GM12878 (cell line): ENCODE measurements around the gene PROSER2. TPM values are rescaled to one million over a fixed set of nuclear protein-coding genes. Genes with fewer than 3 reads are reported as not detected.

Source experiments
- ATAC-seq: fragments of 200-7000 bp; cut with Tn5 transposase; 3 replicates; pipeline ENCODE4 v1.9.1; 2020; ENCODE audit warnings: mild to moderate bottlenecking, moderate library complexity
- BruUV-seq: library from RNA; stranded (reverse); fragments of 400-500 nt; replicated peaks from 2 replicates; lab custom pipeline; 2021; lab: Mats Ljungman, UMichigan
- CTCF ChIA-PET: fragments of 300-600 bp; sonication (Branson Sonifier 250); formaldehyde crosslinking; extraction: SDS; loops from one replicate; lab custom pipeline; 2021; ENCODE audit warnings: inconsistent platforms; lab: Yijun Ruan, JAX
- POLR2A ChIA-PET: fragments of 350-600 bp; formaldehyde crosslinking; extraction: SDS; loops from one replicate; lab custom pipeline; 2021; ENCODE audit warnings: inconsistent platforms; lab: Charles Lee
- RAD21 ChIA-PET: fragments of 300-600 bp; sonication (Branson Sonifier 250); formaldehyde crosslinking; loops from one replicate; lab custom pipeline; 2023; ENCODE audit warnings: antibody characterized with exemption; ENCODE audit not compliant: unreplicated experiment; lab: Charles Lee
- SMC1A ChIA-PET: fragments of 300-600 bp; sonication (Branson Sonifier 250); formaldehyde crosslinking; loops from one replicate; lab custom pipeline; 2023; ENCODE audit not compliant: unreplicated experiment, uncharacterized antibody; lab: Charles Lee
- DNase-seq: peaks from one replicate; pipeline ENCODE4 v3.0.0-alpha.2; 2011; ENCODE audit warnings: low read depth, low spot score
- FAIRE-seq: peaks from 3 replicates; lab custom pipeline; 2011; peaks lifted over from hg19 to GRCh38; lab: Jason Lieb, UNC
- H2AFZ ChIP-seq: 2 replicates; pipeline ENCODE4 v1.6.0; 2011; ENCODE audit warnings: low read depth, low read length, control low read depth; ENCODE audit not compliant: control insufficient read depth
- H3K27ac ChIP-seq: 2 replicates; pipeline ENCODE4 v1.5.1; 2011; ENCODE audit warnings: control low read depth; ENCODE audit not compliant: control insufficient read depth, insufficient read depth
- H3K27me3 ChIP-seq, 2 experiments: replicated peaks in 1 of 2; 2 replicates each; pipeline versions ENCODE4 v1.6.0 to v1.6.1; 2011; ENCODE audit warnings: low read length in 1 of 2; ENCODE audit not compliant: control insufficient read depth in 2 of 2, insufficient read depth in 2 of 2
- H3K36me3 ChIP-seq, 2 experiments: 2 replicates each; pipeline ENCODE4 v1.5.1; 2011; ENCODE audit warnings: low read length in 1 of 2; ENCODE audit not compliant: control insufficient read depth in 2 of 2, insufficient read depth in 2 of 2
- H3K4me1 ChIP-seq: 2 replicates; pipeline ENCODE4 v1.6.1; 2011; ENCODE audit warnings: mild to moderate bottlenecking, low read length, moderate library complexity, mixed read lengths; ENCODE audit not compliant: control insufficient read depth, insufficient read depth
- H3K4me2 ChIP-seq: 2 replicates; pipeline ENCODE4 v1.6.0; 2011; ENCODE audit warnings: control low read depth; ENCODE audit not compliant: control insufficient read depth, insufficient read depth
- H3K4me3 ChIP-seq: fragments of 200-600 bp; sonication (generic); 2 replicates; pipeline ENCODE4 v1.5.1; 2016
- H3K79me2 ChIP-seq: 2 replicates; pipeline ENCODE4 v1.6.0; 2011; ENCODE audit warnings: low read length; ENCODE audit not compliant: control insufficient read depth, insufficient read depth
- H3K9ac ChIP-seq: 2 replicates; pipeline ENCODE4 v1.8.0; 2011; ENCODE audit warnings: low read length, control low read depth, mixed read lengths; ENCODE audit not compliant: control insufficient read depth, insufficient read depth
- H3K9me3 ChIP-seq: replicated peaks from 3 replicates; pipeline ENCODE4 v1.5.1; 2011; ENCODE audit warnings: mild to moderate bottlenecking, low read length; ENCODE audit not compliant: control insufficient read depth, insufficient read depth
- H4K20me1 ChIP-seq: 2 replicates; pipeline ENCODE4 v1.6.0; 2011; ENCODE audit not compliant: control insufficient read depth, insufficient read depth
- CBX3 ChIP-seq: fragments of 200-600 bp; sonication (generic); IDR thresholded peaks from 2 replicates; pipeline ENCODE4 v1.6.1; 2016; ENCODE audit warnings: low read depth, borderline replicate concordance
- DPF2 ChIP-seq: fragments of 450-650 bp; IDR thresholded peaks from 2 replicates; pipeline ENCODE4 v1.6.1; 2017; ENCODE audit warnings: mild to moderate bottlenecking
- FOXK2 ChIP-seq: fragments of 450-650 bp; IDR thresholded peaks from 2 replicates; pipeline ENCODE4 v1.6.1; 2017; ENCODE audit warnings: mild to moderate bottlenecking, moderate library complexity
- FOXM1 ChIP-seq: IDR thresholded peaks from 2 replicates; pipeline ENCODE4 v1.6.1; 2012; ENCODE audit warnings: low read depth, mild to moderate bottlenecking, inconsistent platforms, low read length, moderate library complexity
- GATAD2B ChIP-seq: fragments of 450-650 bp; conservative IDR thresholded peaks from 2 replicates; pipeline ENCODE4 v1.6.1; 2017; ENCODE audit warnings: low read depth, mild to moderate bottlenecking, moderate library complexity
- MEF2A ChIP-seq: IDR thresholded peaks from 2 replicates; pipeline ENCODE4 v1.6.1; 2011; ENCODE audit warnings: low read depth, mild to moderate bottlenecking, low read length, moderate library complexity; ENCODE audit not compliant: insufficient read depth
- MTA2 ChIP-seq: fragments of 450-650 bp; IDR thresholded peaks from 2 replicates; pipeline ENCODE4 v1.6.1; 2016; ENCODE audit warnings: low read depth, mild to moderate bottlenecking, moderate library complexity
- MXI1 ChIP-seq: fragments of 150-350 bp; IDR thresholded peaks from 2 replicates; pipeline ENCODE4 v1.6.1; 2011; ENCODE audit warnings: low read depth, mild to moderate bottlenecking, inconsistent platforms, low read length, improper control_type of control experiment
- NFIC ChIP-seq: IDR thresholded peaks from 2 replicates; pipeline ENCODE4 v1.6.1; 2012; ENCODE audit warnings: low read depth, mild to moderate bottlenecking, inconsistent platforms, low read length, moderate library complexity
- NFYA ChIP-seq: IDR thresholded peaks from 2 replicates; pipeline ENCODE4 v1.6.1; 2011; ENCODE audit warnings: low read depth, mild to moderate bottlenecking, low read length, improper control_type of control experiment, borderline replicate concordance
- NR2C1 ChIP-seq: fragments of 450-650 bp; IDR thresholded peaks from 2 replicates; pipeline ENCODE4 v1.6.1; 2017; ENCODE audit warnings: antibody characterized with exemption, mild to moderate bottlenecking, moderate library complexity
- SIN3A ChIP-seq: IDR thresholded peaks from 2 replicates; pipeline ENCODE4 v1.6.1; 2012; ENCODE audit warnings: low read depth, low read length, improper control_type of control experiment
- SPI1 ChIP-seq: IDR thresholded peaks from 2 replicates; pipeline ENCODE4 v1.6.1; 2011; ENCODE audit warnings: low read depth, mild to moderate bottlenecking, low read length, moderate library complexity, borderline replicate concordance; ENCODE audit not compliant: insufficient read depth
- STAT1 ChIP-seq: fragments of 450-650 bp; conservative IDR thresholded peaks from 2 replicates; pipeline ENCODE4 v1.6.1; 2014; ENCODE audit warnings: antibody characterized with exemption, mild to moderate bottlenecking
- WGBS: methylation state at CpG from one replicate; pipeline ENCODE4 v1.1.6; 2016; ENCODE audit warnings: low lambda C conversion rate; ENCODE audit not compliant: insufficient replicate concordance, insufficient coverage; ENCODE audit errors: missing lambda C conversion rate; 5-methylcytosine and 5-hydroxymethylcytosine counted together
- in situ Hi-C: fragments of 300-500 bp; cut with MboI; formaldehyde crosslinking; loops from 9 replicates; pipeline ENCODE4 v1.14.3; 2018; ENCODE audit warnings: mixed read lengths
- intact Hi-C: fragments of 100-400 bp; cut with micrococcal nuclease; formaldehyde crosslinking; loops from one replicate; pipeline ENCODE4 v1.14.2; 2022; ENCODE audit not compliant: unreplicated experiment
- polyA plus RNA-seq, 11 experiments: library from polyadenylated mRNA; depleted of rRNA in 4 of 11; unstranded in 6 of 11; stranded (reverse) in 5 of 11; fragments of >200 nt; fragmentation: Nextera tagmentation in 4 of 11; fragmentation: Illumina TruSeq in 1 of 11; extraction: Ambion mirVana in 4 of 11; extraction: Trizol in 1 of 11; gene quantifications; 1 replicate in 1 of 11; 2 replicates in 10 of 11; pipeline versions ENCODE4 v1.2.1 to v1.2.3, GENCODE V29; 2011 to 2016; ENCODE audit warnings: inconsistent platforms in 2 of 11, missing spikeins in 2 of 11, low read depth in 1 of 11
- total RNA-seq, 4 experiments: library from RNA; depleted of rRNA in 3 of 4; stranded (reverse); fragments of >200 nt in 3 of 4; fragmentation: Illumina TruSeq in 1 of 4; extraction: Trizol in 1 of 4; gene quantifications; 2 replicates each; pipeline versions ENCODE4 v1.2.1 to v1.2.3, GENCODE V29; 2013 to 2021
- TF ChIP-seq, protein P1 (sequence below): IDR thresholded peaks from 2 replicates; pipeline ENCODE4 v1.6.1; 2011; ENCODE audit warnings: low read depth, mild to moderate bottlenecking, low read length, moderate library complexity, borderline replicate concordance; ENCODE audit errors: extremely low read depth

PROSER2 gene
- total and polyA plus RNA-seq, 10 of the 15 experiments (the other 5 are each of a cell fraction or from before 2014, with no cell fraction given), result 0.04 to 0.25 (median 0.07) TPM; not detected in 6

DNA sequence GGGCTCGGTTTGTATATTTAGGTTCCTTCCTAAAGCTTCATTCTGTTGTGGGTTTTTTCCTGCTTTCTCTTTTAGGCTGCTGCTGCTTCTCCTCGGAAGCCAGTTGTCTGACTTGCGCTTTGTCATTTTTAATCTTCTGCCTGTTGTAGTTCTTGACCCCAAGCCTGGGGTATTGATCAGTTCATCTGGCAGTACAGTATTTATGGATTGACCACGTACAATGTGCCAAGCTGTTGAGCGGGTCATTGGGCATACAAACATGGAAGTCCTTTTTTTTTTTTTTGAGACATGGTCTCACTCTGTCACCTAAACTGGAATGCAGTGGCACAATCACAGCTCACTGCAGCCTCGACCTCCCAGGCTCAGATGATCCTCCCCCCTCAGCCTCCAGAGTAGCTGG is 4.3 kb downstream of the PROSER2 start:
- POLR2A ChIA-PET, result no interaction called here
- Histone ChIP-seq H2AFZ (no peak overlapping the region), H3K27ac (no peak overlapping the region), H3K4me2 (no peak overlapping the region), H3K4me1 (no peaks in the 10 kb centered on the region), H3K9me3 (no peaks in the 10 kb centered on the region), H3K4me3 (no peak overlapping the region), H3K36me3 (no peaks in the 10 kb centered on the region), H4K20me1 (no peaks in the 10 kb centered on the region), H3K9ac (no peak overlapping the region), H3K79me2 (no peaks in the 10 kb centered on the region), H3K27me3 (peaks cover 5 to 6% of the 10 kb centered on the region in 2 experiments; a peak in 3 of 4 replicates)
- DNase-seq, result no peak
- no peak for ATAC-seq
- no TSS peak for BruUV-seq
- no peak for FAIRE-seq
- RAD21 ChIA-PET, result interaction anchor here (0.6 kb wide), 1 partner anchor 275 kb away, joined by 3 read pairs; no protein-coding TSS in a partner anchor
- SMC1A ChIA-PET, result no interaction called here
- CTCF ChIA-PET, result interaction anchor here (0.6 to 1.6 kb wide), 3 partner anchors 8 to 580 kb away, joined by 3 to 4 read pairs (median 3); no protein-coding TSS in a partner anchor
- in situ Hi-C loops (no loop called here), intact Hi-C loops (no loop called here)
- 60% methylated on average over 6 of the region's 6 CpGs for WGBS
- TF ChIP-seq MEF2A (no peak), NFIC (no peak)

DNA sequence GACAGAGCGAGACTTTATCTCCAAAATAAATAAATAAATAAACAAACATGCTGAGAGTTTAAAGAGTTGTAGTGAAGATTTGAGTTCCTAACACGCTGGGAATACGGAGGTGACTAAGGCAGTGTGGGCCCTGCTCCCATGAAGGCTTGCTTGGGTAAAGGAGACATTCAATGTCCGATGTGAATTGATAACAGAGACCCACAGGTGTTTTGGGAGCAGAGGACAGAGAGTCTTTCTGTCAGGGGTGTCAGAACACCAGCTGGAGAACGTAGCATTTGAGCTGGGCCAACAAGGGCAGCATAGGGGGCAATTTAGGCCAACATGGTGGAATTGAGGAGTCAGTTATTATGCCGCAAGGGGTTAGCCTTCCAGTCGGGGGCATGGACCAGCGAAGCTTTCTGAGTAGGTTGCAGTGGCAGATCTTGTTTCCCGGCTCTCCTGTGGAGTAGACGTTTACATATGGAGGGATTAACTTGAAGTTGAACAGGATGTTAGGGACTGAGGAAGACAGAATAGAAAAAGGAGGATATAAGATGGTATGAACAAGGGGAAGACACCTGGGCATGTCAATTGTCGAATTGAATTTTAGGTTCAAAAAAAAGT is 5.6 kb downstream of the PROSER2 start:
- no TSS peak for BruUV-seq
- ChIA-PET RAD21 (no interaction called here), CTCF (interaction anchor here (1.0 to 1.6 kb wide), 5 partner anchors 9 to 47 kb away, joined by 3 to 6 read pairs (median 4); no protein-coding TSS in a partner anchor), SMC1A (no interaction called here), POLR2A (no interaction called here)
- Histone ChIP-seq H3K4me2 (no peak overlapping the region), H3K9ac (no peak overlapping the region), H3K4me3 (no peak overlapping the region), H3K27ac (no peak overlapping the region), H3K79me2 (no peaks in the 10 kb centered on the region), H3K4me1 (no peaks in the 10 kb centered on the region), H3K9me3 (no peaks in the 10 kb centered on the region), H3K27me3 (peaks cover 5% of the 10 kb centered on the region in 2 experiments; a peak in 3 of 4 replicates), H3K36me3 (no peaks in the 10 kb centered on the region), H2AFZ (no peak overlapping the region), H4K20me1 (no peaks in the 10 kb centered on the region)
- 58% methylated on average over 11 of the region's 11 CpGs for WGBS
- in situ Hi-C loops (no loop called here), intact Hi-C loops (no loop called here)
- DNase-seq (no peak), ATAC-seq (no peak), FAIRE-seq (no peak)
- TF ChIP-seq MEF2A, result no peak
- no peak for TF ChIP-seq NR2C1
- TF ChIP-seq FOXK2, result no peak
- no peak for TF ChIP-seq GATAD2B
- TF ChIP-seq, protein P1, sequence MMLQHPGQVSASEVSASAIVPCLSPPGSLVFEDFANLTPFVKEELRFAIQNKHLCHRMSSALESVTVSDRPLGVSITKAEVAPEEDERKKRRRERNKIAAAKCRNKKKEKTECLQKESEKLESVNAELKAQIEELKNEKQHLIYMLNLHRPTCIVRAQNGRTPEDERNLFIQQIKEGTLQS, result no peak
- no peak for TF ChIP-seq SPI1
- no peak for TF ChIP-seq MXI1
- no peak for TF ChIP-seq FOXM1
- no peak for TF ChIP-seq DPF2
- TF ChIP-seq NFYA, result no peak
- no peak for TF ChIP-seq SIN3A
- TF ChIP-seq CBX3, result no peak
- no peak for TF ChIP-seq STAT1
- no peak for TF ChIP-seq MTA2
